GM19240 (cell line): Measurements from ENCODE around the gene VEGFA.

Experiments
- DNase-seq: peaks from one replicate; pipeline ENCODE4 v3.0.0; 2011; ENCODE audit warnings: low spot score; ENCODE audit not compliant: insufficient read length

Gene VEGFA

DNA sequence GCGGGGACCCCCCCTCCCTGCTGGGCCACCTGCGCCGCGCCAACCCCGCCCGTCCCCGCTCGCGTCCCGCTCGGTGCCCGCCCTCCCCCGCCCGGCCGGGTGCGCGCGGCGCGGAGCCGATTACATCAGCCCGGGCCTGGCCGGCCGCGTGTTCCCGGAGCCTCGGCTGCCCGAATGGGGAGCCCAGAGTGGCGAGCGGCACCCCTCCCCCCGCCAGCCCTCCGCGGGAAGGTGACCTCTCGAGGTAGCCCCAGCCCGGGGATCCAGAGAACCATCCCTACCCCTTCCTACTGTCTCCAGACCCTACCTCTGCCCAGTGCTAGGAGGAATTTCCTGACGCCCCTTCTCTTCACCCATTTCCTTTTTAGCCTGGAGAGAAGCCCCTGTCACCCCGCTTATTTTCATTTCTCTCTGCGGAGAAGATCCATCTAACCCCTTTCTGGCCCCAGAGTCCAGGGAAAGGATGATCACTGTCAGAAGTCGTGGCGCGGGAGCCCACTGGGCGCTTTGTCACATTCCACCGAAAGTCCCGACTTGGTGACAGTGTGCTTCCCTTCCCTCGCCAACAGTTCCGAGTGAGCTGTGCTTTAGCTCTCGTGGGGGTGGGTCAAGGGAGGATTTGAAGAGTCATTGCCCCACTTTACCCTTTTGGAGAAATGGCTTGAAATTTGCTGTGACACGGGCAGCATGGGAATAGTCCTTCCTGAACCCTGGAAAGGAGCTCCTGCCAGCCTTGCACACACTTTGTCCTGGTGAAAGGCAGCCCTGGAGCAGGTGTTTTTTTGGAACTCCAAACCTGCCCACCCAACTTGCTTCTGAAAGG, 2.1 kb downstream of the VEGFA start:
- no peak for DNase-seq

DNA sequence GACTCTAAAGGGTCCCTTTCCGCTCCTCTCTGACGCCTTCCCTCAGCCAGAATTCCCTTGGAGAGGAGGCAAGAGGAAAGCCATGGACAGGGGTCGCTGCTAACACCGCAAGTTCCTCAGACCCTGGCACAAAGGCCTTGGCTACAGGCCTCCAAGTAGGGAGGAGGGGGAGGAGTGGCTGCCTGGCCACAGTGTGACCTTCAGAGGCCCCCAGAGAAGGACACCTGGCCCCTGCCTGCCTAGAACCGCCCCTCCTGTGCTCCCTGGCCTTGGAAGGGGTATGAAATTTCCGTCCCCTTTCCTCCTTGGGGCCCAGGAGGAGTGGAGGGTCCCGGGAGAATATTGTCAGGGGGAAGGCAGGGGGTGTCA, 2.7 kb downstream of the VEGFA start:
- DNase-seq, result no peak

DNA sequence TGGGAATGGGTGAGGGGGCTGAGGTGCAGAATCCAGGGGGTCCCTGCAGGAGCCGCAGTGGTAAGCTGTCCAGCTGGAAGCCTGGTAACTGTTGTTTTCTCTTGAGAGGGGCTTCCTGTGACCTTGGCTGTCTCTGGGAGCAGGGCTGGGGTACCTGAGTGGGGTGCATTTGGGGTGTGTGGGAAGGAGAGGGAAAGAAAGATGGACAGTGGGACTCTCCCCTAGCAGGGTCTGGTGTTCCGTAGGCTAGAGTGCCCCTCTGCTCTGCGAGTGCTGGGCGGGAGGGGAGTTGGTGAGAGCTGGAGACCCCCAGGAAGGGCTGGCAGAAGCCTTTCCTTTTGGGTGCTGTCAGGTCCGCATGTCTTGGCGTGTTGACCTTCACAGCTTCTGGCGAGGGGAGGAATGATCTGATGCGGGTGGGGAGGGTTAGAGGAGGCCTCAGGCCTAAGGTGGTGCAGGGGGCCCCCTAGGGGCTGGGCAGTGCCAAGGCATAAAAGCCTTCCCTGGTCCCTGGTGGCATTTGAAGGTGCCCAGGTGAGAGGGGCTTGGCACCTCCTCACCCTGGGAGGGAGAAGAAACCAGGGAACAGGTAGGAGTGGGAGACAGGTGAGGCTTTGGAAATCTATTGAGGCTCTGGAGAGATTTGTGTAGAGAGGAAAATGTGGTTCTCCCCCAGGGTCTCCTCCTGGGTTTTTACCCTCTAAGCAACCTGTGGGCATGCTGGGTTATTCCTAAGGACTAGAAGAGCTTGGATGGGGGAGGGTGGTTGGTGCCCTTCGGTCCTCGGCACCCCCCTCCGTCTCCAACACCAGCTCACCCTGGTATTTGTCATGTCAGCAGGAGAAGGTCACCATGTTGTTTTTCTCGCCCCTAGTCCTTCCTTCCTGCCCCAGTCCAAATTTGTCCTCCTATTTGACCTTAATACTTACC, 3.3 kb downstream of the VEGFA start:
- peak; percentile 90 for DNase-seq

DNA sequence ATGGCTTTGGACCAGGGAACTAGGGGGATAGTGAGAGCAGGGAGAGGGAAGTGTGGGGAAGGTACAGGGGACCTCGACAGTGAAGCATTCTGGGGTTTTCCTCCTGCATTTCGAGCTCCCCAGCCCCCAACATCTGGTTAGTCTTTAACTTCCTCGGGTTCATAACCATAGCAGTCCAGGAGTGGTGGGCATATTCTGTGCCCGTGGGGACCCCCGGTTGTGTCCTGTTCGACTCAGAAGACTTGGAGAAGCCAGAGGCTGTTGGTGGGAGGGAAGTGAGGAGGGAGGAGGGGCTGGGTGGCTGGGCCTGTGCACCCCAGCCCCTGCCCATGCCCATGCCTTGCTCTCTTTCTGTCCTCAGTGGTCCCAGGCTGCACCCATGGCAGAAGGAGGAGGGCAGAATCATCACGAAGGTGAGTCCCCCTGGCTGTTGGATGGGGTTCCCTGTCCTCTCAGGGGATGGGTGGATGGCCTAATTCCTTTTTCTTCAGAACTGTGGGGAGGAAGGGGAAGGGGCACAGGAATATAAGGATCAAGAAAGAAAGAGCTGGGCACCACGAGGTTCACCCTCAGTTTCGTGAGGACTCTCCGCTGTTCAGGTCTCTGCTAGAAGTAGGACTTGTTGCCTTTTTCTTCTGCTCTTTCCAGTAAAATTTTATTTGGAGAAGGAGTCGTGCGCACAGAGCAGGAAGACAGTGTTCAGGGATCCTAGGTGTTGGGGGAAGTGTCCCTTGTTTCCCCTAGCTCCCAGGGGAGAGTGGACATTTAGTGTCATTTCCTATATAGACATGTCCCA, 4.2 kb downstream of the VEGFA start:
- no peak for DNase-seq

DNA sequence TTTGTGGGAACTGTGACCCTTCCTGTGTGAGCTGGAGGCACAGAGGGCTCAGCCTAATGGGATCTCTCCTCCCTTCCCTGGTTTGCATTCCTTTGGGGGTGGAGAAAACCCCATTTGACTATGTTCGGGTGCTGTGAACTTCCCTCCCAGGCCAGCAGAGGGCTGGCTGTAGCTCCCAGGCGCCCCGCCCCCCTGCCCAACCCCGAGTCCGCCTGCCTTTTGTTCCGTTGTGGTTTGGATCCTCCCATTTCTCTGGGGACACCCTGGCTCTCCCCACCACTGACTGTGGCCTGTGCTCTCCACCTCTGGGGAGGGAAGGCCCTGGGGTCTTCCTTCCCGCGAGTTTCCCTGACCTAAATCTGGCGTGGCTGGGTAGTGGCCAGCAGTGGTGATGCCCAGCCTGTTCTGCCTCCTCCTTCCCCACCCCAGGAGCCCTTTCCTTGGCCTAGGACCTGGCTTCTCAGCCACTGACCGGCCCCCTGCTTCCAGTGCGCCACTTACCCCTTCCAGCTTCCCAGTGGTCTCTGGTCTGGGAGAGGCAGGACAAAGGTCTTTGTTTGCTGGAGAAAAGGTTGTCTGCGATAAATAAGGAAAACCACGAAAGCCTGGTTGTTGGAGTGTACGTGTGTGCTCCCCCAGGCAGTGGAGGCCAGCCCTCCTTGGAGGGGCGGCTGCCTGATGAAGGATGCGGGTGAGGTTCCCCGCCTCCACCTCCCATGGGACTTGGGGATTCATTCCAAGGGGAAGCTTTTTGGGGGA, 4.9 kb downstream of the VEGFA start:
- peak; percentile 90 for DNase-seq

DNA sequence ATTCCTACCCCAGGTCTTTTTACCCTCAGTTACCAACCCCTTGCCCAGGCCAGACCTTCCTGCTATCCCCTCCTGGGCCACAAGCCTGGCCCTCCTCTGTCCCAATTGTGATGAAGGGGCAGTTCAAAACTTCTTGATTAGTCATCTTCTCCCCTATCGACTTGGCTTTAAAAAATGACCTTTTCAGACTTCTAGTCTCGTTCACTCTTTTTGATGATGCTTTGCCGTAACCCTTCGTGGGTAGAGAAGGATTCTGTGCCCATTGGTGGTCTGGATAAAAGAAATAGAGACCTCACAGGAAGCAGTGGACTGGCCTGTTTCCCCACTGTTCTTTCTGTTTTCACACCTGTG, 5.5 kb downstream of the VEGFA start:
- DNase-seq, result no peak

DNA sequence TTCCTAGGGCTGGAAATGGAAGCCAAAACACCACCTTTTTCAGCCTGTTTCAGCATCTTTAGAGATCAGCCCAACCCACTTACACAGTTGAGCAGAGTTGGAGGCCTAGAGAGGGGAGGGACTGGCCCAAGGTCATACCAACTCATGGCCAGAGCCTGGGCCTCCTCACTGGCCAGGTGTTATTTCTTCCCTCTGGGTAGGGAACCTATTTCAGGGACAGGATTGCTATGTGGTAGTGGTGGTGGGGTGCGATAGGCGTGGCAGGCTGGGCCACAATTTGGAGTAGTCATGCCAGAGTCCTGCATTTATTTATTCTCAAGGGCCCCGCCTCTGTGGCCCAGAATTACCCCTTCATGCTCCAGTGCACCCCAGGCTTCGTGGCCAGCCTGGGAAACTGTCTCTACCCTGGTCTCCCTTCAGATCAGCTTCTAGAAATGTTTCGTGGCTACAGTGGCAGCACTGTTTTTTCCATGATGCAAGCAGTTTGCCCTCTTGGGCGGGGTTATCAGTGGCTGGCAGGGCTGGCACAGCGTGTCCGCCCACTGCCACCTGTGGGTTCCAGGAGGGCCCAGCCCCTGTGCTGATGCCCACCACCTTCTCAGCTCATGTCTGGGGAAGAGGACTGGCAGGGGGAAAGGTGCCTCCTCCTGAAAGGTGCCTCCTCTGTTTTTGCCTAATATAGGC, 6.2 kb downstream of the VEGFA start:
- no peak for DNase-seq

DNA sequence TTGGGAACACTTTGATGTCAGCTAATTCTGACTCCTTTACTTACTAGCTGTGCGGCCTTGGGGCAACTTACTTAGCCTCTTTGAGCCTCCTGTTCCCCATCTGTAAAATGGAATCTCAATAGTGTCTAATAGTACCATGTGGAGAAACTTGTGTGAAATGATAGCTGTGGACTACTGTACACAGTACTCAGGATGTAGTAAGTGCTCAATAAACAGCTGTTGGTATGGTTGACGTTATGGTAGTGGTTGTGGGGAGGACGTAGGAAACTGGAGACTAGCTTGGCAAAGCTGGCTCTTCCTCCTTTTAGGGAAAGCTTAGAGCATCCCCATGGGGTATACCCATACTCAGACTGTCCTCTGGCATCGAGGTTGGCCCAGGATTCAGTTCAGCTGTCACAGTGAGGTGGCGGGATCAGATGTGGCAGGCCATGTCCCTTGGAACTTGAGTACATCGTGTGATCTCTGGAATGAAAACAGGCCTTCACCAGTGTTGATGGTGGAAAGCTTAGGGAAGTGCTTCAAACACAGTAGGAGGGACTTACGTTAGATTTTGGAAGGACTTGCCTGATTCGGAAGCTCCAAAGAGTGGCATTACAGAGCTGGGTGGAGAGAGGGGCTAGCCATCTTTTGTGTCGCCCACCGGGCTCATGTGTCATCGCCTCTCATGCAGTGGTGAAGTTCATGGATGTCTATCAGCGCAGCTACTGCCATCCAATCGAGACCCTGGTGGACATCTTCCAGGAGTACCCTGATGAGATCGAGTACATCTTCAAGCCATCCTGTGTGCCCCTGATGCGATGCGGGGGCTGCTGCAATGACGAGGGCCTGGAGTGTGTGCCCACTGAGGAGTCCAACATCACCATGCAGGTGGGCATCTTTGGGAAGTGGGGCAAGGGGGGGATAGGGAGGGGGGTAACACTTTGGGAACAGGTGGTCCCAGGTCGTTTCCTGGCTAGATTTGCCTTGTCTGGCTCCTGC, 7.1 kb downstream of the VEGFA start:
- no peak for DNase-seq

DNA sequence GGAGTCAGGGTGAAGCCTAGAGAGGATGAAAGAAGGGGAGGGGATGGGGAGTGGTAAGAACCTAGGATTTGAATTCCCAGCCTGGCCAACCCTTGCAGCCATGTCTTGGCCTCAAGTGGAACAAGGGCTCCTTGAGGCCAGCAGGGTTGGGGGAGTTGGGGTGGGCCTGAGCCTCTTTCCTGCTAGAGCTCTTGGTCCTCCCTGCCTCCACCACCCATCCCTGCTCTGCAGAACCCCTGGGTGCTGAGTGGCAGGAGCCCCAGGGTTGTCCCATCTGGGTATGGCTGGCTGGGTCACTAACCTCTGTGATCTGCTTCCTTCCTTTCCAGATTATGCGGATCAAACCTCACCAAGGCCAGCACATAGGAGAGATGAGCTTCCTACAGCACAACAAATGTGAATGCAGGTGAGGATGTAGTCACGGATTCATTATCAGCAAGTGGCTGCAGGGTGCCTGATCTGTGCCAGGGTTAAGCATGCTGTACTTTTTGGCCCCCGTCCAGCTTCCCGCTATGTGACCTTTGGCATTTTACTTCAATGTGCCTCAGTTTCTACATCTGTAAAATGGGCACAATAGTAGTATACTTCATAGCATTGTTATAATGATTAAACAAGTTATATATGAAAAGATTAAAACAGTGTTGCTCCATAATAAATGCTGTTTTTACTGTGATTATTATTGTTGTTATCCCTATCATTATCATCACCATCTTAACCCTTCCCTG, 8.3 kb downstream of the VEGFA start:
- no peak for DNase-seq

DNA sequence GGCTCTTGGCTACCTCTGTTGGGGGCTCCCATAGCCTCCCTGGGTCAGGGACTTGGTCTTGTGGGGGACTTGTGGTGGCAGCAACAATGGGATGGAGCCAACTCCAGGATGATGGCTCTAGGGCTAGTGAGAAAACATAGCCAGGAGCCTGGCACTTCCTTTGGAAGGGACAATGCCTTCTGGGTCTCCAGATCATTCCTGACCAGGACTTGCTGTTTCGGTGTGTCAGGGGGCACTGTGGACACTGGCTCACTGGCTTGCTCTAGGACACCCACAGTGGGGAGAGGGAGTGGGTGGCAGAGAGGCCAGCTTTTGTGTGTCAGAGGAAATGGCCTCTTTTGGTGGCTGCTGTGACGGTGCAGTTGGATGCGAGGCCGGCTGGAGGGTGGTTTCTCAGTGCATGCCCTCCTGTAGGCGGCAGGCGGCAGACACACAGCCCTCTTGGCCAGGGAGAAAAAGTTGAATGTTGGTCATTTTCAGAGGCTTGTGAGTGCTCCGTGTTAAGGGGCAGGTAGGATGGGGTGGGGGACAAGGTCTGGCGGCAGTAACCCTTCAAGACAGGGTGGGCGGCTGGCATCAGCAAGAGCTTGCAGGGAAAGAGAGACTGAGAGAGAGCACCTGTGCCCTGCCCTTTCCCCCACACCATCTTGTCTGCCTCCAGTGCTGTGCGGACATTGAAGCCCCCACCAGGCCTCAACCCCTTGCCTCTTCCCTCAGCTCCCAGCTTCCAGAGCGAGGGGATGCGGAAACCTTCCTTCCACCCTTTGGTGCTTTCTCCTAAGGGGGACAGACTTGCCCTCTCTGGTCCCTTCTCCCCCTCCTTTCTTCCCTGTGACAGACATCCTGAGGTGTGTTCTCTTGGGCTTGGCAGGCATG, 9.2 kb downstream of the VEGFA start:
- DNase-seq, result no peak

DNA sequence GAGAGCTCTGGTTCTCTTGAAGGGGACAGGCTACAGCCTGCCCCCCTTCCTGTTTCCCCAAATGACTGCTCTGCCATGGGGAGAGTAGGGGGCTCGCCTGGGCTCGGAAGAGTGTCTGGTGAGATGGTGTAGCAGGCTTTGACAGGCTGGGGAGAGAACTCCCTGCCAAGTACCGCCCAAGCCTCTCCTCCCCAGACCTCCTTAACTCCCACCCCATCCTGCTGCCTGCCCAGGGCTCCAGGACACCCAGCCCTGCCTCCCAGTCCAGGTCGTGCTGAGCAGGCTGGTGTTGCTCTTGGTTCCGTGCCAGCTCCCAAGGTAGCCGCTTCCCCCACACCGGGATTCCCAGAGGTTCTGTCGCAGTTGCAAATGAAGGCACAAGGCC, 9.8 kb downstream of the VEGFA start:
- DNase-seq, result no peak

DNA sequence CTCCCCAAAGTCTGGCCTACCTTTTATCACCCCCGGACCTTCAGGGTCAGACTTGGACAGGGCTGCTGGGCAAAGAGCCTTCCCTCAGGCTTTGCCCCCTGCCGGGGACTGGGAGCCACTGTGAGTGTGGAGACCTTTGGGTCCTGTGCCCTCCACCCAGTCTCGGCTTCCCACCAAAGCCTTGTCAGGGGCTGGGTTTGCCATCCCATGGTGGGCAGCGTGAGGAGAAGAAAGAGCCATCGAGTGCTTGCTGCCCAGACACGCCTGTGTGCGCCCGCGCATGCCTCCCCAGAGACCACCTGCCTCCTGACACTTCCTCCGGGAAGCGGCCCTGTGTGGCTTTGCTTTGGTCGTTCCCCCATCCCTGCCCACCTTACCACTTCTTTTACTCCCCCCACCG, 10.3 kb downstream of the VEGFA start:
- DNase-seq, result no peak

DNA sequence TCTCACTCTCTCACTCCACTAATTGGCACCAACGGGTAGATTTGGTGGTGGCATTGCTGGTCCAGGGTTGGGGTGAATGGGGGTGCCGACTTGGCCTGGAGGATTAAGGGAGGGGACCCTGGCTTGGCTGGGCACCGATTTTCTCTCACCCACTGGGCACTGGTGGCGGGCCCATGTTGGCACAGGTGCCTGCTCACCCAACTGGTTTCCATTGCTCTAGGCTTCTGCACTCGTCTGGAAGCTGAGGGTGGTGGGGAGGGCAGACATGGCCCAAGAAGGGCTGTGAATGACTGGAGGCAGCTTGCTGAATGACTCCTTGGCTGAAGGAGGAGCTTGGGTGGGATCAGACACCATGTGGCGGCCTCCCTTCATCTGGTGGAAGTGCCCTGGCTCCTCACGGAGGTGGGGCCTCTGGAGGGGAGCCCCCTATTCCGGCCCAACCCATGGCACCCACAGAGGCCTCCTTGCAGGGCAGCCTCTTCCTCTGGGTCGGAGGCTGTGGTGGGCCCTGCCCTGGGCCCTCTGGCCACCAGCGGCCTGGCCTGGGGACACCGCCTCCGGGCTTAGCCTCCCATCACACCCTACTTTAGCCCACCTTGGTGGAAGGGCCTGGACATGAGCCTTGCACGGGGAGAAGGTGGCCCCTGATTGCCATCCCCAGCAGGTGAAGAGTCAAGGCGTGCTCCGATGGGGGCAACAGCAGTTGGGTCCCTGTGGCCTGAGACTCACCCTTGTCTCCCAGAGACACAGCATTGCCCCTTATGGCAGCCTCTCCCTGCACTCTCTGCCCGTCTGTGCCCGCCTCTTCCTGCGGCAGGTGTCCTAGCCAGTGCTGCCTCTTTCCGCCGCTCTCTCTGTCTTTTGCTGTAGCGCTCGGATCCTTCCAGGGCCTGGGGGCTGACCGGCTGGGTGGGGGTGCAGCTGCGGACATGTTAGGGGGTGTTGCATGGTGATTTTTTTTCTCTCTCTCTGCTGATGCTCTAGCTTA, 11.2 kb downstream of the VEGFA start:
- DNase-seq, result no peak

DNA sequence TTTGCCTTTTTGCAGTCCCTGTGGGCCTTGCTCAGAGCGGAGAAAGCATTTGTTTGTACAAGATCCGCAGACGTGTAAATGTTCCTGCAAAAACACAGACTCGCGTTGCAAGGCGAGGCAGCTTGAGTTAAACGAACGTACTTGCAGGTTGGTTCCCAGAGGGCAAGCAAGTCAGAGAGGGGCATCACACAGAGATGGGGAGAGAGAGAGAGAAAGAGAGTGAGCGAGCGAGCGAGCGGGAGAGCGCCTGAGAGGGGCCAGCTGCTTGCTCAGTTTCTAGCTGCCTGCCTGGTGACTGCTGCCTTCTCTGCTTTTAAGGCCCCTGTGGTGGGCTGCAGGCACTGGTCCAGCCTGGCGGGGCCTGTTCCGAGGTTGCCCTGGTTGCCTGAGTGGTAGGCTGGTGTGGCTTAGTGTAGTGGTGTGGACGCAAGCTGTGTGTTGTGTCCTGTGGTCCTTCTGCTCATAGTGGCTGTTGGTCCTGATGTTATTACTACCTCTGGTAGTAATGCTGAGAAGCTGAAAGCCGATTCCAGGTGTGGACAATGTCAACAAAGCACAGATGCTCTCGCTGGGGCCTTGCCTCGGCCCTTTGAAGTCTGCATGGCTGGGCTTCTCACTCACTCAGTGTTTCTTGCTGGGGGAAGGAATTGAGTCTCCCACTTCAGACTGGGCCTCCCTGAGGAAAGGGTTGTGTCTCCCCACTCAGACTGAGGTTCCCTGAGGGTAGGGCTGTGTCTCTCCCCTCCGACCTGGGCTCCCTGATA, 12.1 kb downstream of the VEGFA start:
- no peak for DNase-seq

DNA sequence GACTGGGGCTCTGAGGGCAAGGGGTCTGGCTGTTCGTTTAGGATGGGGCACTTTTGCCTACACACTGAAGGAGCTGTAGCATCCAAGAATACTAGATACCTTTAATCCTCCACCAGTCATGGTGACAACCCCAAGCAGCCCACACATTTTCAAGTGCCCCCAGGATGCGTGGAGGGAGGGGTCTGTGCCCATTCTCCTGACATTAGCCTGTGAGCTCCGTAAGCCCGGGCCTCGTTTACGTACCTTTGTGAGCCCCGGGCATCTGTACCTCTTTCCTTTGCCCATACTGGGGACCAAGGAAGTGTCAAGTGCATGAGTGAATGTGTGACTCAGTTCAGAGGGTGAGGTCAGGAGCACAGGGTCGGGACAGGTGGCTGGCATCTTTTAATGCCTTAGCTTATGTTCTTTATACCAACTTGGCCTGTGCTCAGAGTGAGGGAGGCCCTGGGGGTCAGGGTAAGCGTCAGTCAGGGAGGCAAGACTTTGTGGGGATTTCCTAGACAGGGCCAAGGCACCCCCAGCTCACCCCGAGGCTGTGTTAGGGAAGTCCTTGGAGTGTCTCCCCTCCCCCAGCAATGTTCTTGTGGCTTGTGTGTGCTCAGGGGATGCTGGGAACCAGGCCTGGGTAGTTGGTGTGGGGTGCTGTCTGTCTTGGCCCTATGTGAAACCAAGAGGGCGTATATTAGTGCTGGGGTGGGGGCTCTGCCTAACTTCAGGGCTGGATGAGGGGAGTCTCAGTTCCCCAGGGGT, 12.9 kb downstream of the VEGFA start:
- DNase-seq, result no peak
